GM21529 (cell line): ENCODE results near the gene METTL14.
"Not testable (repeated sequence)": the region's sequence is repeated elsewhere in the genome, so short reads cannot be mapped to it uniquely, and the experiment has no call there.

ENCODE experiments used
- ATAC-seq: cut with Tn5 transposase; IDR thresholded peaks from one replicate; pipeline ENCODE4 v1.9.1; 2021; ENCODE audit not compliant: unreplicated experiment

The METTL14 gene

GRCh38 chr4:118684873-118685811 lies at the start of gene METTL14:
Gene METTL14 (plus strand): TSS chr4:118685392. CDS start chr4:118685535, 143 bp downstream.
- peak; percentile 99 for ATAC-seq

GRCh38 chr4:118636126-118636525 lies 49.1 kb upstream of the METTL14 start:
- not testable (repeated sequence) for ATAC-seq

GRCh38 chr4:118664665-118665064 lies 20.5 kb upstream of the METTL14 start:
- ATAC-seq: not testable (repeated sequence)

GRCh38 chr4:118669220-118669619 lies 16.0 kb upstream of the METTL14 start:
- not testable (repeated sequence) for ATAC-seq

- ATAC-seq: not testable (repeated sequence)
Observed at GRCh38 chr4:118670968-118671367, 14.2 kb upstream of the METTL14 start.

GRCh38 chr4:118676128-118676527 lies 9.1 kb upstream of the METTL14 start:
- no peak for ATAC-seq

- ATAC-seq: no peak
Observed at GRCh38 chr4:118680808-118681207, 4.4 kb upstream of the METTL14 start.

- no peak for ATAC-seq
Observed at GRCh38 chr4:118682928-118683327, 2.3 kb upstream of the METTL14 start.

- ATAC-seq: no peak
Observed at GRCh38 chr4:118683513-118683912, 1.7 kb upstream of the METTL14 start.

GRCh38 chr4:118703118-118703517 lies 17.9 kb downstream of the METTL14 start:
- ATAC-seq: no peak

GRCh38 chr4:118711052-118711451 lies 25.9 kb downstream of the METTL14 start:
- ATAC-seq: no peak

- no peak for ATAC-seq
Observed at GRCh38 chr4:118712872-118713271, 27.7 kb downstream of the METTL14 start.

- ATAC-seq: no peak
Observed at GRCh38 chr4:118714682-118715081, 29.5 kb downstream of the METTL14 start.

GRCh38 chr4:118716304-118716703 lies 31.1 kb downstream of the METTL14 start:
- ATAC-seq: no peak

GRCh38 chr4:118718511-118719170 lies 33.4 kb downstream of the METTL14 start:
- ATAC-seq: no peak

- no peak for ATAC-seq
Observed at GRCh38 chr4:118721752-118722151, 36.6 kb downstream of the METTL14 start.

GRCh38 chr4:118723369-118723768 lies 38.2 kb downstream of the METTL14 start:
- ATAC-seq: no peak

GRCh38 chr4:118727360-118727759 lies 42.2 kb downstream of the METTL14 start:
- no peak for ATAC-seq

- no peak for ATAC-seq
Observed at GRCh38 chr4:118729287-118730286, 44.4 kb downstream of the METTL14 start.

- no peak for ATAC-seq
Observed at GRCh38 chr4:118730683-118731082, 45.5 kb downstream of the METTL14 start.
